ENCODE measurements around the gene TUBG1. TPM values are rescaled to one million over a fixed set of nuclear protein-coding genes. Genes with fewer than 3 reads are reported as not detected.
A peak's percentile ranks its signal among the peaks of the same experiment; 100 is the strongest.
"Not testable (repeated sequence)": the region's sequence is repeated elsewhere in the genome, so short reads cannot be mapped to it uniquely, and the experiment has no call there.

The TUBG1 gene
- total RNA-seq, 1 donor from 2014 or later = 102 TPM

- DNase-seq (ENCODE audit: low read depth, low spot score) = no peak
- TF ChIP-seq, protein P1, sequence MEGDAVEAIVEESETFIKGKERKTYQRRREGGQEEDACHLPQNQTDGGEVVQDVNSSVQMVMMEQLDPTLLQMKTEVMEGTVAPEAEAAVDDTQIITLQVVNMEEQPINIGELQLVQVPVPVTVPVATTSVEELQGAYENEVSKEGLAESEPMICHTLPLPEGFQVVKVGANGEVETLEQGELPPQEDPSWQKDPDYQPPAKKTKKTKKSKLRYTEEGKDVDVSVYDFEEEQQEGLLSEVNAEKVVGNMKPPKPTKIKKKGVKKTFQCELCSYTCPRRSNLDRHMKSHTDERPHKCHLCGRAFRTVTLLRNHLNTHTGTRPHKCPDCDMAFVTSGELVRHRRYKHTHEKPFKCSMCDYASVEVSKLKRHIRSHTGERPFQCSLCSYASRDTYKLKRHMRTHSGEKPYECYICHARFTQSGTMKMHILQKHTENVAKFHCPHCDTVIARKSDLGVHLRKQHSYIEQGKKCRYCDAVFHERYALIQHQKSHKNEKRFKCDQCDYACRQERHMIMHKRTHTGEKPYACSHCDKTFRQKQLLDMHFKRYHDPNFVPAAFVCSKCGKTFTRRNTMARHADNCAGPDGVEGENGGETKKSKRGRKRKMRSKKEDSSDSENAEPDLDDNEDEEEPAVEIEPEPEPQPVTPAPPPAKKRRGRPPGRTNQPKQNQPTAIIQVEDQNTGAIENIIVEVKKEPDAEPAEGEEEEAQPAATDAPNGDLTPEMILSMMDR (conservative IDR thresholded peaks at IDR 0.05) = no peak
- Mint-ChIP-seq H3K27me3 (ENCODE audit: low read depth) (no peaks in the 10 kb centered on the region), H3K36me3 (ENCODE audit: low read depth) (no peaks in the 10 kb centered on the region), H3K9me3 (peaks cover 5% of the 10 kb centered on the region), H3K4me3 (peak overlapping the region; percentile 27), H3K4me1 (peaks cover 26% of the 10 kb centered on the region), H3K27ac (ENCODE audit: unreplicated experiment) (no peak overlapping the region)
Observed at GRCh38 chr17:42655528-42655927, 46.0 kb downstream of the TUBG1 start.

DNA sequence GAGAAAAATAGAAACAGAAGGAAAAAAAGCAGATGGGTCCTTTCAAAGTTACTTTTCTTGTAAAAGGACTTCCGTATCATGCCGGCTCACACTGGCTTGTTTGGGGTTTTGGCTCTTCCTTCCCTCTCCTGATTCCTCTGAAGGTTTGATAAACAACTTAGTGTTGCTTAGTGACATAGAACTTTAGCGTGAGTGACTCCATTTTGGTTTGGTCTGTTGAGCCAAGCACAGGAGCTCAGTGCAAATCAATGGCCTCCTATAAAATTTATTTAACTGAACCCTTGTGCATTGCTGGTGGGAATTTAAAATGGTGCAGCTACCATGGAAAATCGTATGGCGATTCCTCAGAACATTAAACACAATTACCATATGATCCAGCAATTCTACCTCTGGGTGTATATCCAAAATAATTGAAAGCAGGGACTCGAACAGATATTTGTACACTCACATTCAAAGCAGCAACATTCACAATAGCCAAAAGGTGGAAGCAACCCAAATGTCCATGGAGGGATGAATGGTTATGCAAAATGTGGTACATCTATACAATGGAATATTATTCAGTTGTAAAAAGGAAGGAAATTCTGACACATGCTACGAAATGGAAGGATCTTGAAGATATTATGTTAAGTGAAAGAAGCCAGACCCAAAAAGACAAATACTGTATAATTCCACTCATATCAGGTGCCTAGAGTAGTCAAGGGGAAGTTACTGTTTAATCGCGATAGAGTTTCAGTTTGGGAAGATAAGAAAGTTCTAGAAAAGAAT is 48.5 kb downstream of the TUBG1 start:
- TF ChIP-seq, protein P1 (conservative IDR thresholded peaks at IDR 0.05) = no peak
- H3K27ac Mint-ChIP-seq (ENCODE audit: unreplicated experiment) = no peak overlapping the region
- peak overlapping the region; percentile 91 for H3K4me3 Mint-ChIP-seq
- no peak for DNase-seq (ENCODE audit: low read depth, low spot score)
- H3K4me1 Mint-ChIP-seq = peaks cover 28% of the 10 kb centered on the region
- no peaks in the 10 kb centered on the region for H3K27me3 Mint-ChIP-seq (ENCODE audit: low read depth)
- no peaks in the 10 kb centered on the region for H3K36me3 Mint-ChIP-seq (ENCODE audit: low read depth)
- H3K9me3 Mint-ChIP-seq = peaks cover 5% of the 10 kb centered on the region

- DNase-seq (ENCODE audit: low read depth, low spot score) = peak; percentile 86
- Mint-ChIP-seq H3K27ac (ENCODE audit: unreplicated experiment) (peak within 1 kb of the TSS; percentile 57), H3K36me3 (ENCODE audit: low read depth) (no peaks in the 10 kb centered on the region), H3K4me1 (peaks cover 22% of the 10 kb centered on the region), H3K27me3 (ENCODE audit: low read depth) (no peaks in the 10 kb centered on the region), H3K9me3 (peaks cover 5% of the 10 kb centered on the region), H3K4me3 (peak within 1 kb of the TSS; percentile 91)
- TF ChIP-seq, protein P1 (conservative IDR thresholded peaks at IDR 0.05) = no peak
Observed at GRCh38 chr17:42659079-42659931, 49.8 kb downstream of the TUBG1 start, which contains the start of gene TUBG2. TUBG2 (plus strand) TSS chr17:42659284; CDS start chr17:42659504, 220 bp downstream.

- H3K27ac Mint-ChIP-seq (ENCODE audit: unreplicated experiment); H3K36me3 Mint-ChIP-seq (ENCODE audit: low read depth); DNase-seq (ENCODE audit: low read depth, low spot score); H3K27me3 Mint-ChIP-seq (ENCODE audit: low read depth); H3K9me3 Mint-ChIP-seq: not testable (repeated sequence)
- peak overlapping the region; percentile 91 for H3K4me3 Mint-ChIP-seq
- H3K4me1 Mint-ChIP-seq = peaks cover 22% of the 10 kb centered on the region
Observed at GRCh38 chr17:42659932-42660274, 50.4 kb downstream of the TUBG1 start.

DNA sequence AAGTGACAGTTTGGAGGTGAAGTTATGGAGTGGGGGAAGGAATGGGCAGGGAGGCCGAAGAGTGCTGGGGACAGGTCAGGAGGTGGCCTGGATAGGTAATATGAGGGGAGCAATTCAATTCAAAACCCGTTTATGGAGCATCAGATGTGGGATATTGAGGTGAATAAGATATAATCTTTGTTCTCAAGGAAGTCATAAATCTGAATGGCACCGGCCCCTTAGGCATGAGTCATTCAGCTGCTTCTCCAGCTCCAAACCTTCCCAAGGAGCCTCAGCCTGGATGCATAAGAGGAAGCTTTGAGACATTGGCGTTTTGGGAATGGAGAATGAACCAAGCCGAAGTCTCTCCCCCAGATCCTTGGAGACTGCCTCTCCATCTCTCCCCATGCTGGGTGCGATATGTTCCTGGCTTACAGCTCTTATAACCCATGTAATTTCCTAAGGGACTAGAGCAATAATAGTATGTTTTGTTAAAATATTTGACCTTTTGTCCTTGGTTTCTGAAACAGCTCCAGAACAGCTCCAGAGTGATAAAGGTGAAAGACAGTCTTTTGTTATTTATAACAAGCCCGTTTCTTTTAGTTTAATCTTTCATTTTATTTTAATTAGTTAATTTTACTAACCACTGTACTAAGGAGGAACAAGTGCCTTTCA is 51.3 kb downstream of the TUBG1 start:
- DNase-seq (ENCODE audit: low read depth, low spot score) = no peak
- H3K9me3 Mint-ChIP-seq = peaks cover 5% of the 10 kb centered on the region
- no peaks in the 10 kb centered on the region for H3K27me3 Mint-ChIP-seq (ENCODE audit: low read depth)
- H3K36me3 Mint-ChIP-seq (ENCODE audit: low read depth) = peaks cover 4% of the 10 kb centered on the region
- H3K27ac Mint-ChIP-seq (ENCODE audit: unreplicated experiment) = no peak overlapping the region
- TF ChIP-seq, protein P1 (conservative IDR thresholded peaks at IDR 0.05) = no peak
- H3K4me1 Mint-ChIP-seq = peaks cover 22% of the 10 kb centered on the region
- H3K4me3 Mint-ChIP-seq = peak overlapping the region; percentile 67

Other genes with a start within 250 kb of the TUBG1 start
- gene STAT3, start 221.2 kb upstream of the TUBG1 start, total RNA-seq = 38.0 and 40.9 TPM in 2 replicates
- gene CAVIN1, start 186.4 kb upstream of the TUBG1 start, total RNA-seq = 0.09 and 0.14 TPM in 2 replicates
- 59.4 and 64.7 TPM in 2 replicates for gene ATP6V0A1, start 150.8 kb upstream of the TUBG1 start, total RNA-seq
- 20.5 and 21.2 TPM in 2 replicates for gene NAGLU, start 73.4 kb upstream of the TUBG1 start, total RNA-seq
- 1.2 and 1.9 TPM in 2 replicates for gene HSD17B1, start 56.8 kb upstream of the TUBG1 start, total RNA-seq
- 58.3 and 59.6 TPM in 2 replicates for gene COASY, start 47.5 kb upstream of the TUBG1 start, total RNA-seq
- 38.6 and 41.1 TPM in 2 replicates for gene MLX, start 42.6 kb upstream of the TUBG1 start, total RNA-seq
- gene PSMC3IP, start 32.0 kb upstream of the TUBG1 start, total RNA-seq = 44.6 and 47.8 TPM in 2 replicates
- 44.2 and 48.7 TPM in 2 replicates for gene RETREG3, start 309 bp upstream of the TUBG1 start, total RNA-seq
- 18.7 and 20.7 TPM in 2 replicates for gene TUBG2, start 49.6 kb downstream of the TUBG1 start, total RNA-seq
- 16.4 and 20.8 TPM in 2 replicates for gene PLEKHH3, start 67.3 kb downstream of the TUBG1 start, total RNA-seq
- gene CCR10, start 72.2 kb downstream of the TUBG1 start, total RNA-seq = 0.68 TPM in 2 replicates
- gene CNTNAP1, start 72.8 kb downstream of the TUBG1 start, total RNA-seq = 17.0 and 19.4 TPM in 2 replicates
- gene EZH1, start 135.4 kb downstream of the TUBG1 start, total RNA-seq = 28.9 and 30.4 TPM in 2 replicates
- gene RAMP2, start 151.5 kb downstream of the TUBG1 start, total RNA-seq = 6.5 and 7.9 TPM in 2 replicates
- 83.7 and 88.7 TPM in 2 replicates for gene VPS25, start 163.8 kb downstream of the TUBG1 start, total RNA-seq
- 0.58 and 0.73 TPM in 2 replicates for gene WNK4, start 170.9 kb downstream of the TUBG1 start, total RNA-seq
- gene COA3, start 189.0 kb downstream of the TUBG1 start, total RNA-seq = 85.3 and 92.7 TPM in 2 replicates
- gene CNTD1, start 189.2 kb downstream of the TUBG1 start, total RNA-seq = not detected in 2 replicates
- 48.7 and 49.5 TPM in 2 replicates for gene BECN1, start 214.6 kb downstream of the TUBG1 start, total RNA-seq
- 172 and 175 TPM in 2 replicates for gene PSME3, start 223.7 kb downstream of the TUBG1 start, total RNA-seq
- 3.0 and 3.2 TPM in 2 replicates for gene AOC2, start 234.9 kb downstream of the TUBG1 start, total RNA-seq
- gene AOC3, start 241.5 kb downstream of the TUBG1 start, total RNA-seq = 0.91 and 1.1 TPM in 2 replicates